ENCODE measurements around the gene IFNL4.

- TF ChIP-seq CTCF (IDR thresholded peaks at IDR 0.05) (no peak), EZH2phosphoT487 (IDR thresholded peaks at IDR 0.05) (no peak)
These were observed 43.2 kb downstream of the IFNL4 start for GRCh38 chr19:39205449-39205764.

Data from neural progenitor cell (in vitro differentiated cells).